Limb (tissue), 2 donors: ENCODE results near the gene IRAK3.
"Not testable (repeated sequence)": the region's sequence is repeated elsewhere in the genome, so short reads cannot be mapped to it uniquely, and the experiment has no call there.

Experiments used
- DNase-seq, 2 donors: peaks; one replicate each; pipeline ENCODE4 v3.0.0-alpha.2; 2016; ENCODE audit errors: extremely low spot score in 2 of 2

Gene IRAK3

DNA sequence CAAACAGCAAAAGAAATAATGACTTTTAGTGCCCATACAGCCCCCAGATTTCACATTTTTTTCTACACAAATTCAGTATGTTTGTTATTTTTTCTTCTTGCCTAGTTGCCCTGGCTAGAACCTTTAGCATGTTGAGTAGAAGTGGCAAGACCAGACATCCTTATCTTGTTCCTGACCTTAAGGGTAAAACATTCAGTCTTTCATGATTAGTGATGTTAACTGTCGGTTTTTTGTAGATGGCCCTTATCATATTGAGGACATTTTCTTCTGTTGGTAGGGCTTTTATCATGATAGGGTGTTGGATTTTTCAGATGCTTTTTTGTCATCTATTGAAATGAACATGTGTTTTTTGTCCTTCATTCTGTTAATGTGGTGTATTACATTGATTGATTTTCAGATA lies 17.1 kb downstream of the IRAK3 start:
- DNase-seq: no peak

DNA sequence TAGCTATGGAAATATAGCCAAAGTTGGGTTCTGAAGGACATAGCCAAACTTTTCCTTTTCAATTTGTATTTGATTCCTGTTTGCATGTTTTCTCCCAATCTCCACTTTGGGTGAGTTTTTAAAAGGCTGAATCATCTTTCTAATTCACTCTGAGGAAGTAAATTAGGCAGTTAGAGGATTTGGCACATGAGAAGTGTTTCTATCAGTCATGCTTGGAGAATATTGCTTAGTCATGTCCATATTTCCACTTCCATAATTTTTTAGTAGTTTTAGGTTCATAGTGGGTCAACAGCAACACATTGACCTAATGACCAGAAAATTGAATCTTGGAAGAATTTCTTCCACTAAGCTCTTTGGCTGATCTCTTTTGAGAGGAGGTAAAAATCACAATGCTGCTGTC lies 21.8 kb downstream of the IRAK3 start:
- DNase-seq: no peak

DNA sequence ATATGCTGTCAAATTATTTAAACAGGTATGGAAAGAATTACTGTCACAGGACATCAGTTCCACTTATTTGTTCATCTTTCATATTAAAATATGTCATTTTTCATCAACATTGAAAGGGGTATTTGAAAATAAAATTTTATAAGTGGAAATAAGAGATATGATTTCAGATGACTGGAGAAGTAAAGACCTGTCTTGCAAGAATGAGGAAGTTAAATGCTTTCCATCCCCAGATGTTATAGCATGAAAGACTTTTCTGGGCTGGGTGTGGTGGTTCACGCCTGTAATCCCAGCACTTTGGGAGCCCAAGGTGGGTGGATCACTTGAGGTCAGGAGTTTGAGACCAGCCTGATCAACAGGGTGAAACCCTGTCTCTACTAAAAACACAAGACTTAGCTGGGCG lies 22.6 kb downstream of the IRAK3 start:
- not testable (repeated sequence) for DNase-seq

DNA sequence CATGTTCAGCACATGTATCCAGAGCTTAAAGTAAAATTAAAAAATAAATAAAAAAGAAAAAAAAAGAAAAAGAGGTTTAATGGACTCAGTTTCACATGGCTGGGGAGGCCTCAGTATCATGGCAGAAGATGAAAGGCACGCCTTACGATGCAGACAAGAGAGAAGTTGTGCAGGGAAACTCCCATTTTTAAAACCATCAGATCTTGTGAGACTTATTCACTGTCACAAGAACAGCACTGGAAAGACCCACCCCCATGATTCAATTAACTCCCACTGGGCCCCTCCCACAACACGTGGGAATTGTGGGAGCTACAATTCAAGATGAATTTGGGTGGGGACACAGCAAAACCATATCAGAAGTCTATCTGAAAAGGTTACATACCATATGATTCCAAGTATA lies 24.0 kb downstream of the IRAK3 start:
- DNase-seq: not testable (repeated sequence)

DNA sequence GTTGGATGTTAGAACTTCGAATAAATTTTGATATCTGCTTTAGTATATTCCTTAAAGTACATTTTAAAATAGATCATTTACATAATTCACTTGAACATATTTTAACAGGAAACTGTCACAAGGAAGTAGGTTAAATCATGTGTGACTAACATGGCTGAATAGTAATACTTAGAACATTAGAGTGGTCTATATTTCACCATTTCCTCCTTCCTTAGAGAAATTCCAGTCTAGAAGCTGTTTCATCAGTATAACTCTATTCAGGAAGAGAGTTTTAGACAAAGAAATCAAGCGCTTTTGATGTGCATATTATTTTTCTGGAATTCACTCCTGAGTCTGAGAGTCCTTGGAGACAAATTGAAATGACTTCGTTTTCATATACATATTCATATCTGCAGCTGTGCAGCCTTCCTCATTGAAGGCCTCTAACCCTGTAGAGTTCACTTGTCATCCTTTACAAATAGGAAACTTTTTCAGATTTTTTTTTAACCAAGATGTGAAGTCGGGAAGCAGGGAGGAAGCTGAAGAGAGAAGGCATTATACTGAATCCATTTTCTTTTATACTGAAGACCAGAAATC lies 28.4 kb downstream of the IRAK3 start:
- DNase-seq: no peak

DNA sequence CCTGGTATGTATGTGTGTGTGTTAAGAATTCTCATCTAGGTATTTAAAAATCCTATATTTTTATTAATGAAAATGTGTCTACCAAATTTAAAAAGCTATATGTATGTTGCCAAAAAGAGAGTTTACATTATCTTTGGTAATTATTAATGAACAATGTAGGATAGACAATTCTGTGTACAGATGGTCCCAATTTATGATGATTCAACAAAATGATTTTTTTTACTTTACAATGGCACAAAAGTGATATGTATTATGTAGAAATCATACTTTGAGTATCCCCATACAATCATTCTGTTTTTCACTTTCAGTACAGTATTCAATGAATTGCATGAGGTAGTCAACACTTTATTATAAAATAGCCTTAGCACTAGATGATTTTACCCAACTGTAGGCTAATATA lies 39.4 kb downstream of the IRAK3 start:
- no peak for DNase-seq

DNA sequence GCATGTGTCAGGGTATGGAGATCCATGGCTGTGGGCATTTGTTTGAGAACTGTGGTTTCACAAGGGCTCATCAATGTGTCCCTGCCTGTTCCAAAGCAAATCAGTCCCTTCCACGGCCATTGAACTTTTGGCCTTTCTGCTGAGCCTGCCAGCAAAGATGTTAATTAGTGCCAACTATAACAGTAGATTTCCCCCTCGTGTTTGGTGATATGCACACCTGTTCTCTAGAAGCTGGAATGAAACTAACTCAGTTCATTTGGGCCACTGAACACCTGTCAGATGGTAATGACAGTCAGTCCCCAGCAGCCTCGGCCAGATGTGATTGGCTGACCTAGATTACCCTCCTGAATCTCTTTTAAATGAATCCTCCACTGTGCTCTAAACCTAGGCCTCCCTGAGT lies 43.2 kb downstream of the IRAK3 start:
- no peak for DNase-seq

DNA sequence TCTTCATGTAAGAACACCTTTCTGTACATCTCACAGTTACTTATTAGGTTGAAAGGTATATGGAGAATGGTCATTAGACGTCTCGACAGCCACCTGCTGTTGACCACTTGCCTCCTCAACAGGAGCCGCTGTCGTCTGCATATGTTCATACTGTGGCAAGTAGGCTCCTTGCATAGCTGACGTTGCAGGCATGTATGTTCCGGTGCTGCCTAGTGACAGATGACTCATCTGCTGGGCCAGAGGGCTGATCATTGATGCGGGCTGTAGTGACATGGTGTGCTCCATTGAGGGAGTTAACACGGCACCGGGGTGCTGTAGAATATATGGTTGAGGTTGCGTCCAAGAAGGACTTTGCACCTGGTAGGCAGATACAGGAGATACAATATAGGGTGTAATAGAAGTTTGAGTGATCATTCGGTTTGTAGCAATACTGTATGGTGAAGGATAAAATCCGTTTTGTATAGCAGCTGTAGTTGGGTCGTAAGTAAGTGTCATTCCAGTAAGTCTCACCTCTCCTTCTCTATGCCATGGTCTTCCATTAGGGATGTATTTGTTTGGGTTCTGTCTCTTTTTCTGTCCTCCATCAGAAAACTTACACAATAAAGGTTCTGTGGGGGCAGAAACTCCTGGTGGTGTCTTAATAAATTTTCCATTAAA lies 45.2 kb downstream of the IRAK3 start:
- not testable (repeated sequence) for DNase-seq

DNA sequence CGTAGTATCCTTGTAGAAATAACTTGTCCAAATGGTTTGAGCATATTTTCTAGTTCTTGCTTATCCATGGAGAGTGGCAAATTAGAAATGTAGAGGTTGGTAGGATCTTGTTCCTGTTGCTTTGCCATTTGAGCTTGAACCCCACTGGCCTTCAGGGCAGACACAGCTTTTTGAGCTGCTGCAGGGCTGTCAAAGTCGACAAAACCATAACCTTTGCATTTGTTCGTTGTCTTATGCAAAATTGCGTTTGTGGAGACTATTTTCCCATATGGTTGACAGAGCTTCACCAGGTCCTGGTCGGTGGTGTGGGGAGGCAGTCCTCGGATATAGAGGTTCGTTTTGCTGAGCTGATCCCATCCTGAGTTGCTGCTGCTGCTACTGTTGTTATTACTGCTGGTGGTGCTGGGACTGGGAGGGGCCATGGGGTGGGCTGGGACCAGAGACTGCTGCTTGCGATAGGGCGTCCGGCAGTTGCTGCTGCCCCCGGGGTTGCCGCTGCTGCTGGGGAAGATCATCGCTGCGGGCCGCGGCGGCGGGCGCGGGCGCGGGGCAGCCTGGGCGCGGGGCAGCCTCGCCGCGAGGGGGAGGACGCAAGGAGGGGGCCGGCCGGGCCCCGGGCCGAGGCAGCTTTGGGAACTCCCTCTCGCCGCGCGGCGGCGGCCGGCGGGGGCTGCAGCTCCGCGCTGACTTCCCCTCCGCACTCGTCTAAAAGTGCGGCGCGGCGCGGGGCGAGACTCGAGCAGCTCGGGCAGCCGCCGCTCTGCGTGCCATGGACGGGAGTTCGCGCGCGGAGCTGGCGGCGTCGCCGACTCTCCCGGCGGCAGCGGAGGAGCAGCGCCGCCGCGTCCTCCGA lies 46.0 kb downstream of the IRAK3 start:
- peak; percentile 44 to 79 for DNase-seq

DNA sequence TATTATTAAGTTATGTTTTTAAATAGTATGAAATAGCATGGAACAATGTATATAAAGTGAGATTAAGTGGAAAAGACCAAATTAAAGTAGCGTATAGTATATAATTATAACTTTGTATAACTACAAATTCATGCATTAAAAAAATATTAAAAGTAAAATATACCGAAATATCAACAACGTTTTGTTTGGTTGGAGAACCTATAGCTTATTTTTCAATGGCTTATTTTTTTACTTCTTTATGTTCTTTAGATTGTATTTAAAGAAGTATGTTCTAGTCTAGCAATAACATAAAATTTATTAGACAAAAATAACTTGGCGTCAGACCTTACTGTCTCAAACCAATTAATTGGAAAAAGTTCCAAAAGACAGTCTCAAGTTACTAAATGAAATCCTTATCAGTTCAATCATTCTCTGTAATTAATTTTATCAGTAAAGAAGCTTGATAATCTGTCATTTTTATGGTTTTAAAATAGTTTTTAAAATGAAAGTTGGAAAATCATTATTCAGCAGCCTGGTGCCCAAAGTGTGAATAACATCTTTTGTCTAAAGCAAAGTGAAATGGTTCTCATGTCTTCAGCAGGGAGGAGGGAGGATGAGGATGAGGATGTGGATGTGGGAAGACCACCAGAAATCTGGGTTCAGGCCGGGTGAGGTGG lies 46.7 kb downstream of the IRAK3 start:
- DNase-seq: no peak

DNA sequence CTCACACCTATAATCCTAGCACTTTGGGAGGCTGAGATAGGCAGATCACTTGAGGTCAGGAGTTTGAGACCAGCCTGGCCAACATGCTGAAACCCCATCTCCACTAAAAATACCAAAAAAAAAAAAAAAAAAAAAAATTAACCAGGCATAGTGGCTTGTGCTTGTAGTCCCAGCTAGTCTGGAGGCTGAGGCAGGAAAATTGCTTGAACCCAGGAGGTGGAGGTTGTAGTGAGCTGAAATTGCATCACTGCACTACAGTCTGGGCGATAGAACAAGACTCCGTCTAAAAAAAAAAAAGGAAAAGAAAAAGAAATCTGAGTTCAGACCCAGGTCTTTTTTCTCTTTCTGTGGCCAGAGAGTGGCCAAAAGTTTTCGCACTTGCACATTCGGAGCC lies 47.3 kb downstream of the IRAK3 start:
- not testable (repeated sequence) for DNase-seq

DNA sequence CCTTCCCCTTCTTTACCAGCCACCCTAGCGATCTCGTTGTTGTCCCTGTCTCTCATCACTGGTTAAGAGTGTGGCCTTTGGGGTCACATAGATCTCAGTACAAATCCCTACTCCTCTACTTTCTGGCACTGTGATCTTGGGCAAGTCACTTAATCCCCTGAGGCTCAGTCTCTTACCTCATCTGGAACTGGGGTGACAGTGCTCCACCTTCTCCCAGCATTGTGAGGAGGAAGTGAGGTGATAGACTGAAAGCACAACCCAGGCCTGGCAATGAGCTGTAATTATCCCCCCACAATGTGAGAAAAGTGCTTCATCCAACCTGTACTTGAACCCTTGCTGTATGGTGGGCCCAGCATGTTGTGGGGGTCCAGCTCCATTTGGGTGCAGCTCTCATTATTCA lies 48.0 kb downstream of the IRAK3 start:
- no peak for DNase-seq

DNA sequence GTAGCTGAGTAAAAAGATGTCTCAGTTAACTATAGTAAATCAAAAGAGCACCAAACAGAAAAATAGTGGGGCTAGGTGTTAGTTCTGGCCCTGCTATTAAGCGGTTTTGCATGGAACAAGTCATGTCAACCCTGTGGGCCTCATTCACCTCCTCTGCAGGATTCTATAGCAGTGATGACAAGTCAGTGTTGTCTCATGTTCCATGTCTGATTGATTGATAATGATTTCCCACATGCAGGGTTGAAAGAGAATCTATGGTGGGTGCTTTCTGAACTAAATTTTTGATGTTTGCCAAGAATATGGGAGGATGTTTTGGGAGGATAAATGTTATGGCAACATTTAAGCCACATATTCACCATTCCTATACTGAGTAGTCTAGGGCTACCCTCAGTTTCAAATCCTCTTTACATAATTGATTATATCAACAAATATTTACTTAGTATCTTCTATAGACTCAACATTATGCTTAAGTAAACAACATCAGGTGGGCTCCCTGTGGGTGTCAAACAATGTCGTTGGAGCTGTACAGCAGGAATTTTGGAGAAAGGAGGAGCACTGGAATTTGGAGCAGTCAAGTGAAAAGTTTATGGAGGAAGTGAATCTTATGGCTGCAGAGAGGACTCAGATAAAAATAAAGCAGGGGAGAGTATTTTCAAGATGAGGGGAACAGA lies 48.6 kb downstream of the IRAK3 start:
- DNase-seq: no peak

DNA sequence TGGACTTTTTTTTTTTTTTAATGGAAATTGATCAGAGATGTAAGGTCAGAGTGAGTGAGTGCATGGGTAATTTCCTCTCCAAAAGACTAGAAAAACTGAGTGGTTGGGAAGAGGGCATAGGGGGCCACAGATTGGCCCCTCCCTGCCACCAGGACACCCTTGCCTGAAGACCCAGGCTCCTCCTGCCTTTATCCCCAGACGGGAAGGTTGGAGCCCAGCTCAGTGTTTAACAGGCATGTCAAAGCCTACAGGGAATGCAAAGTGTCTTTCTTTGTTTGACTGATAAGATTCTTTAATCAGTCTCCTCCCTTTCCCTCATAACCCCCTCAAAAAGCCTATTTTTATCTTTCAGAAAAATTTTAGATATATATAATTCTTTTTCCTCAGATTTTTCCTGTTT lies 50.3 kb downstream of the IRAK3 start:
- no peak for DNase-seq

DNA sequence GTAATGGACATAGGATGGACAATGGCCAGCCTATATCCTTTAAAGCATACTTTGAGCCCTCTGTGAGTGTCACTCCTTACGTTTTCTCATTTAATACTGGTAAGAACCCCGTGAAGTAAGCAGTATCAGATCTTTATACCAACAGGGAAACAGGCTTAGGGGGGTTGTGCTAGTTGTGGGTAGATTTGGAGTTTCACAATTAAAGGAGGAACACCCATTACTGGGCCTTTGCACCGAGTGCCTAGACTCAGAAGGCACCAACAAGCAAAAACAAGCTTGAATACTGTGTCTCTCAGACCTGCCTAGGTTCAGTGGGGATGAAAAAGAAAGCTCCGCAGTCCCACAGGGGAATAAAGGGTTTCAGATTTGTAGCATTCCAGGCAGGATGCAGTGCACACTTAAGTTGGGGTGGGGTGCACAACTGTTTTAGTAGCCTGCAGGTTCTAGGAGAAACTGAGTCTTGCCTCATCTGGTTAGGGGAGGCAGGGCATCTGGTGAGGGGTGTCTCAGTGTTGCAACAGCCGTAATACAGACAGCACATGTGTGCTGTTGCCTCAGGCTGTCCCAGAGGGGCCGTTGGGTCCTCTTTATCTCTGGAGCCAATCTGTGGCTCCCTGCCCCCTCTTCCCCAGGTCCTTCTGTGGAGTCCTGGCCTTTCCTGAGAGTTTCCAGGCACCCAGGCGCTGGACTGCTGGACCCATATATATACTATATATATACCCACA lies 51.2 kb downstream of the IRAK3 start:
- DNase-seq: no peak

DNA sequence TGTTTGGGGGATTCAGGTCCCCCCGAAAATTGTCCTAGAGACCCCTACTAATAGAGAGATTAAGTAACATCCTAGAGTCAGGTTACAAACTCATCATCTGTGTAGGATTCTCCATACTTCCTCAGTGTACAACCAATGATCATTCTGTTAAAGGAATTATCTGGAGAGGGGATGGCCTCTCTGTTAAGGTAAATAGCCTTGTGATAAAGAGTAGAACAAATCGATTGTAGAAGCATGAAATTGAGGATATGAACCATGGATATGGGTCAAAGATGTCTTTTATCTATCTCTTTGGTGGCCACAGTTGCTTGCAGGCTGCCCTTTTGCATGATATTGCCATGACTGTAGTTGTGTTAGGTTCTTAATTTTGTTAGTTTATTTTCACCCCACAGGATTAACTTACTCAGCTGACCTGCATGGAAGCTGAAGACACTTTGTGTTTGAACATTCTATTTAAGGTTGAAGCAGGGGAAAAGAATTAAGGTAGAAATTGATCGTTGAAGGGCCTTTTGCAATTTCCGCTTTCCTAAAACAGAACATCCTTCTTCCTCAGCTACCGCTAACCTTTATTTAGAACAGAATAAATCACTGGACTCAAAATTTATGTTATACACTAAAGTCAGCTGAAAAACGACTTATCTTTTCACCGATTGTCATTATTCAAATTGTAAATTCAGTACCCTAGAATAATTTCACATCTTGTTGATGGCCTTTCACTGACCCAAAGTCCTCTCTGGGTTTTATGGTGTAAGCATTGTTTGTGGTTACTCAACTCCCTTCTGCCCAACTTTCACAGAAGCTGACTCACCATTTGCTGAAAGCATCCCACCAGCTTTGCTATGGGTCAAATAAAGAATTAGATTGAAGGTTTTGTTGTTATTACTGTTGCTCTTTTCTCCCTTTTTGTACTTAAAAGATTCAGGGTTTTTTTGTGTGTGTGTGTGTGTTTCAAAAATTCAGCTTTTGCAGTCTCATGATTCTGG lies 52.3 kb downstream of the IRAK3 start:
- DNase-seq: no peak

DNA sequence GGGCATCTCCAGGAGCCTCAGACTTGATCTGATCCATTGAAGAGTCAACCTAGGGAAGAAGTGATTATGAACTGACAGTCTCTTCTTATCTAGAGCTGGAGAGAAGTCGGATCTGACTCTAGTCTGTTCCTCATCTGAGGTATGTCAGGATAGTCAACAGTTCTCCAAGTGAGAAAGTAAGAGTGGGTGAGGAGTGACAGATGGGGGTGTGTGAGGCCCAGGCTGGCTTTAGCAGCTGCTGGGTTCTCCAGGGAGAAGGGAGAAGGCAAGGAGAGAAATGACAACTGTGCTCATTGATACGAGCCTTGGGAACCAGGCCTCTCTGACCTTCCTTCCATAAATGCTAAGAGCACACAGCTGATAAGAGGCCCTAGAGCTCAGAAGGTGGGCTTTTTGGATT lies 53.3 kb downstream of the IRAK3 start:
- no peak for DNase-seq

DNA sequence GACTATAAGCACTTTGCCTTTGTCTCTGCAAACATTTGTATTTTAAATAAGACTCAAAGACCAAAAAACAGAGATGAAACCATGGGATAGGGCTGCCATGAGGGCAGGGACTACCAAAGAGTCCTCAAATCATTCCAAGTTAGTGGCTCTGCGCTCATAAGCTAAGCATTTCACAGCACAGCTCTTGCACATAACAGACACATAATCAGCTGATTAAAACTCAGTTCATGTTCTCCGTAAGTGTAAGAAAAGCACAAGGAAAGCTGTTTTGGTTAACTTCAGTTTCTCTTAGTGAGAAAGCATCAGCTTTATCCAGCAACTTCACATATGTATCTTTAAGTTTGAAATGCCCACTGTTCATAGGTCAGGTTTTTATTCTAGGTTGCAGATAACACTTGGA lies 54.9 kb downstream of the IRAK3 start:
- no peak for DNase-seq

DNA sequence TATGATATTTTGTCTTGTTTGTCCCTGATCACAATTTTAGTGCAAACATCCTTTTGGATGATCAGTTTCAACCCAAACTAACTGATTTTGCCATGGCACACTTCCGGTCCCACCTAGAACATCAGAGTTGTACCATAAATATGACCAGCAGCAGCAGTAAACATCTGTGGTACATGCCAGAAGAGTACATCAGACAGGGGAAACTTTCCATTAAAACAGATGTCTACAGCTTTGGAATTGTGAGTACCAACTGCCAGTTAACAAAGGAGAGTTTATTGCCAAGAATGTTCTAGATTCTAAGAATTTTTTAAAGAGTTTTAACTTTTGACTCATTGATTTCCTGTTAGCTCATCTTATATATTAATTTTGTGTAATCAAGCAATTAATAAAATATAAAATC lies 55.4 kb downstream of the IRAK3 start:
- DNase-seq: no peak

DNA sequence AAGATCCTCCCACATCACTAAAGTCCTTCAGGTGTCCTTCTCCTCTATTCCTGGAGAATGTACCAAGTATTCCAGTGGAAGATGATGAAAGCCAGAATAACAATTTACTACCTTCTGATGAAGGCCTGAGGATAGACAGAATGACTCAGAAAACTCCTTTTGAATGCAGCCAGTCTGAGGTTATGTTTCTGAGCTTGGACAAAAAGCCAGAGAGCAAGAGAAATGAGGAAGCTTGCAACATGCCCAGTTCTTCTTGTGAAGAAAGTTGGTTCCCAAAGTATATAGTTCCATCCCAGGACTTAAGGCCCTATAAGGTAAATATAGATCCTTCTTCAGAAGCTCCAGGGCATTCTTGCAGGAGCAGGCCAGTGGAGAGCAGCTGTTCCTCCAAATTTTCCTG lies 58.7 kb downstream of the IRAK3 start:
- DNase-seq: no peak
